ENCODE measurements around the gene TOMM20. TPM values are rescaled to one million over a fixed set of nuclear protein-coding genes. Genes with fewer than 3 reads are reported as not detected.
A peak's percentile ranks its signal among the peaks of the same experiment; 100 is the strongest.
"Not testable (repeated sequence)": the region's sequence is repeated elsewhere in the genome, so short reads cannot be mapped to it uniquely, and the experiment has no call there.

TOMM20 gene
- total RNA-seq, 1 donor from 2014 or later = 101 TPM

DNA sequence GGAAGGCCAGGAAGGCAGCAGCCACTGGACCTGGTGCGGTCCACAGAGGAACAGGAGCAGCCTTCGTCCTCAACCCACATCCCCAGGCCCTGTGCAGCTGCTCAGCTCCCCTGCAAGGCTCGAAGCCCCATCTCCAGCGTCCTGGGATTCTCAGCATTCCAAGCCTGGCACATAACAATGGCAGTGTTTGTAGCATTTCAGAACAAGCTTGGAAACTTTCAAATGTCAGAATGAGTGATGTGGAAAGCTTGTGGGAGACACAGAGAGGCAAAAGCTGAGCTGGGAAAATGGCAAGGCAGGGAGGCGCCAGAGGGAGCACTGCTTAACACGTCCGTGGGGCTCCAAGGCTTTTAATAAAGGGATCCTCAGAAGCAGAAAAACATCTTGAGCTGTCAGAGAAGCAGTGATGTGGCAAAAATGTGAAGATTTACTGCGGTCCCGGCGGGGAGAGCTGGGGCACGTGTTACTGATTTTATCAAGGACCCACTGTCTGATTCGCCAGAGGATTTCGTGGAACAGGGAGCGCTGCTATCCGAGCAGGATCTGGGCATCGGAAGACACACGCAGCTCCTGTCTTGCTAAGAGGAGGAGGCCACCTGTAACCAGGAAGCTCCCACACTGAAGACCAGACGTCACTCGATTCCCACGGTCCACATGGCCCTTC is 38.1 kb downstream of the TOMM20 start:
- TF ChIP-seq, protein P1, sequence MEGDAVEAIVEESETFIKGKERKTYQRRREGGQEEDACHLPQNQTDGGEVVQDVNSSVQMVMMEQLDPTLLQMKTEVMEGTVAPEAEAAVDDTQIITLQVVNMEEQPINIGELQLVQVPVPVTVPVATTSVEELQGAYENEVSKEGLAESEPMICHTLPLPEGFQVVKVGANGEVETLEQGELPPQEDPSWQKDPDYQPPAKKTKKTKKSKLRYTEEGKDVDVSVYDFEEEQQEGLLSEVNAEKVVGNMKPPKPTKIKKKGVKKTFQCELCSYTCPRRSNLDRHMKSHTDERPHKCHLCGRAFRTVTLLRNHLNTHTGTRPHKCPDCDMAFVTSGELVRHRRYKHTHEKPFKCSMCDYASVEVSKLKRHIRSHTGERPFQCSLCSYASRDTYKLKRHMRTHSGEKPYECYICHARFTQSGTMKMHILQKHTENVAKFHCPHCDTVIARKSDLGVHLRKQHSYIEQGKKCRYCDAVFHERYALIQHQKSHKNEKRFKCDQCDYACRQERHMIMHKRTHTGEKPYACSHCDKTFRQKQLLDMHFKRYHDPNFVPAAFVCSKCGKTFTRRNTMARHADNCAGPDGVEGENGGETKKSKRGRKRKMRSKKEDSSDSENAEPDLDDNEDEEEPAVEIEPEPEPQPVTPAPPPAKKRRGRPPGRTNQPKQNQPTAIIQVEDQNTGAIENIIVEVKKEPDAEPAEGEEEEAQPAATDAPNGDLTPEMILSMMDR (conservative IDR thresholded peaks at IDR 0.05; ENCODE audit: low read depth, low read length) = no peak
- no peak overlapping the region for H3K4me3 ChIP-seq (ENCODE audit: low read depth, low read length)
- no peak for DNase-seq (ENCODE audit: low read depth)

DNA sequence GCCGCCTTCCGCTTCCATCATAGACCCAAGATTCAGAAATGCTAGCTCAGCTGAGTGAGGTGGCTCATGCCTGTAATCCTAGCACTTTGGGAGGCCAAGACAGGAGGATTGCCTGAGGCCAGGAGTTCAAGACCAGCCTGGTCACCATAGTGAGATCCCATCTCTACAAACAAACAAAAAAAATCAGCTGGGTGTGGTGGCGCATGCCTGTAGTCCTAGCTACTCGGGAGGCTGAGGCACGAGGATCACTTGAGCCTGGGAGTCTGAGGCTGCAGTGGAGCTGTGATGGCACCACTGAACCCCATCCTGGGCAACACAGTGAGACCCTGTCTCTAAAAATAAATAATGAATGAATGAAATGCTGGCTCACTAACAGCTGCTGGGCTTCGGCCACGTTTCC is 39.7 kb downstream of the TOMM20 start:
- TF ChIP-seq, protein P1 (conservative IDR thresholded peaks at IDR 0.05; ENCODE audit: low read depth, low read length) = no peak
- no peak overlapping the region for H3K4me3 ChIP-seq (ENCODE audit: low read depth, low read length)
- DNase-seq (ENCODE audit: low read depth) = no peak

DNA sequence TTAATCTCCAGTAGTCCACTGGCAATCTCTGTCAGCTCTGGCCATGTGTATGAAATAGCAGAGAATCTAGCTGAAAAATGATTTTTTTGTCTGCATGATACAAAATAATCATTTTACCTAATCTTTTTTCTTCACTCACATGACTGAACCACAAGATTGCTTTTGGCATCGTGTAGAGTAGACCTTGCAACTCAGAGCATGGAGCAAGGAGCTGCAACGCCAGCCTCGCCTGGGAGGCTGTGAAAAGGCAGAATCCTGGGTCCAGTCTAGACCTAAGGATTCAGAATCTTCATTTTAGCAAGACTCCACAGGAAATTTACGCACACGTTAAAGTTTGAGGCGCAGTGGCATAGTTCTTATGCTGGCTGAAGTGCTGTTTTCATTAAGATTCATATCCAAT is 40.2 kb downstream of the TOMM20 start:
- H3K4me3 ChIP-seq (ENCODE audit: low read depth, low read length) = no peak overlapping the region
- TF ChIP-seq, protein P1 (conservative IDR thresholded peaks at IDR 0.05; ENCODE audit: low read depth, low read length) = no peak
- no peak for DNase-seq (ENCODE audit: low read depth)

DNA sequence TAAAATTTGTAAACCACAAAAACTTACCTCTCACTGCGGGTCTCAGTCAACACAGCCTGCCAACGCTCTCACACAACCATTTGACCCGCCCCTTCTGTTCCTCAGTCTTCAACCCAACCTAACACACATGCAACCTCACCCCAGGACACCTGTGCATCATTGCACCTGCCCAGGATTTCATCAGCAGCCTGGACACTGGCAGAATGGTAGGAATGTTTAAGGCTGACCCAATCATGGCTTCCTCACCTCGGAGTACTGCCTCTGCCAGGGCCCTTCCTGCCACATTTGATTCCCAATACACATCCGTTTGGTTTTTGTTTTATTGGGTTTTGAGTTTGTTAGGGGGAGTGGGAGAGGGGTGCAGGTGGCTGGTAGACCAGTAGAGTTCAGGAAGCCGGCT is 40.7 kb downstream of the TOMM20 start:
- DNase-seq (ENCODE audit: low read depth) = no peak
- TF ChIP-seq, protein P1 (conservative IDR thresholded peaks at IDR 0.05; ENCODE audit: low read depth, low read length) = no peak

DNA sequence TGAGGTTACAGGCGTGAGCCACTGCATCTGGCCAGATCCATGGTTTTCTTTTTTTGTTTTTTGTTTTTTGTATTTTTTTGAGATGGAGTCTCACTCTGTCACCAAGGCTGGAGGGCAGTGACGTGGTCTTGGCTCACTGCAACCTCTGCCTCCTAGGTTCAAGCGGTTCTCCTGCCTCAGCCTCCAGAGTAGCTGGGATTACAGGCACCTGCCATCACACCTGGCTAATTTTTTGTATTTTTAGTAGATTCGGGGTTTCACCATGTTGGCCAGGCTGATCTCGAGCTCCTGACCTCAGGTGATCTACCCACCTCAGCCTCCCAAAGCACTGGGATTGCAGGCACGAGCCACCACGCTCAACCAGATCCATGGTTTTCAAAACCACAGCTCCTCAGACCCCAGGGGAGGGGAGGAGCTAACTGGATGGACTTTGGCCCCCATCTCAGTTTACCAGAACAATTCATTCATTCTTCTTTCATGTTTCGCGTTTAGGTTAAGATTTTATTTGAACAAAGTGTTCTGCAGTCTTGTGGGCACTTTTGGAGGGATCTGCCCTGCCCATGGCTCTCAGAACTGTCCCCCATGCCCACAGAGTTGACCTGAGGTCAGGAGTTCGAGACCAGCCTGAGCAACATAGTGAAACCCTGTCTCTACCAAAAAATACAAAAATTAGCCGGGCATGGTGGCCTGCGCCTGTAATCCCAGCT is 43.1 kb downstream of the TOMM20 start:
- not testable (repeated sequence) for H3K4me3 ChIP-seq (ENCODE audit: low read depth, low read length); DNase-seq (ENCODE audit: low read depth)

More for the DNA sequence above, 40.7 kb downstream of the TOMM20 start:
- H3K4me3 ChIP-seq (ENCODE audit: low read depth, low read length) = no peak overlapping the region

DNA sequence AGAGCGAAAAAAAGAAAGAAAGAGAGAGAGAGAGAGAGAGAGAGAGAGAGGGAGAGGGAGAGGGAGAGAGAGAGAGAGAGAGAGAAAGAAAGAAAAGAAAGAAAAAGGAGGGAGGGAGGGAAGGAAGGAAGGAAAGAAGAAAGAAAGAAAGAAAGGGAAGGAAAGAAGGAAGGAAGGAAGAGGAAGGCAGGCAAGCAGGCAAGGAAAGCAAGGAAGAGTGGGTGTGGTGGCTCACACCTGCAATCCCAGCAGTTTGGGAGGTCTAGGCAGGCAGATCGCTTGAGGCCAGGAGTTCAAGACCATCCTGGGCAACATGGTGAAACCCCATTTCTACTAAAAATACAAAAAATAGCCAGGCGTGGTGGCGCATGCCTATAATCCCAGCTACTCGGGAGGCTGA is 47.8 kb downstream of the TOMM20 start:
- not testable (repeated sequence) for DNase-seq (ENCODE audit: low read depth); H3K4me3 ChIP-seq (ENCODE audit: low read depth, low read length)

DNA sequence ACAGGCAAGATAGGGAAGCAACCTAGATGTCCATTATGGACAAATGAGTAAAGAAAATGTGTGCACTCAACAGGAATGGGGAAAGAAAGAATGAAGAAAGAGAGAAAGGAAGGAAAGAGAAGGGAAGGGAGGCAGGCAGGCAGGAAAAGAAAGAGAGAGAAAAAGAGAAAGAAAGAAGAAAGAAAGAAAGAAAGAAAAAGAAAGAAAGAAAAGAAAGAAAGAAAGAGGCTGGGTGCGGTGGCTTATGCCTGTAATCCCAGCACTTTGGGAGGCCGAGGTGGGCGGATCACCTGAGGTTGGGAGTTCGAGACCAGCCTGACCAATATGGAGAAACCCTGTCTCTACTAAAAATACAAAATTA is 48.4 kb downstream of the TOMM20 start:
- H3K4me3 ChIP-seq (ENCODE audit: low read depth, low read length); DNase-seq (ENCODE audit: low read depth): not testable (repeated sequence)

DNA sequence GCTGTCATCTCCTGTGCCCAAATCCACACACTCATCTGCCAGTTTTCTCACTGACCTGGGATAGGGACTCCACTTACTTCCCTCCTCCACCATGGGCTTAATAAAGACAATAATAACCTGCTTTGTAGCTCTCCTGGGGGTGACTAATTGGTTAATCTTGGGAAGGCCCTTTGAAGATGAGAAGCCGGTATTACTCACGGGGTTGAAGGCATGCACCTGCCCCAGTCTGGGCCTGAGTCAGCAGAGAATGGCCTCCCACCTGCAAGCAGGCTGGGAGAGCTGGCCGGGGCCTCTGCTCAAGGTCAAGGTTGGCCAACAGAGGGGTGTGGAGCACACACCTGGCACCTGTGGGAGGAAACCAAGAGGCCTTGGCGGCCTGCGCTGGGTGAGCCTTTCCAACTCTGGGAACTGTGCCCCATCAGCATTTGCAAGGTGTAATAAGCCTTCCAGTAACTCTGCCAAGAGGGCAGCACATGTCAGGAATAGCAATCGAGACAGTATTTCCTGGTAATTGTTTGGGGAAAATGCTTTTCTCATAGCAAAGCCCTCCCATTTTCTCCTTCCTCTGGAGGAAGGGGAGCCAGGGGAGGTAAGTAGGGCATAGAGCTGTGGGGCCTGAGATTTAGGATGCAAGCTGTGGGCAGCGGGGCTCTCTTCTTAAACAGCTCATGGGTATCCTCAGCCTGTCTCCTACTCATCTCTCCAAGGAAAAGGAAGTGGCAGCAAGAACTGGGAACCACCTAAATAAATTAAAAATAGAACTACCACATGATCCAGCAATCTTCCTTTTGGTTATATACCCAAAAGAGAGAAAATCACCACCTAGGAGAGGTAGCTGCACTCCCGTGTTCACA is 49.0 kb downstream of the TOMM20 start:
- TF ChIP-seq, protein P1 (conservative IDR thresholded peaks at IDR 0.05; ENCODE audit: low read depth, low read length) = peak; percentile 9
- no peak for DNase-seq (ENCODE audit: low read depth)
- no peak overlapping the region for H3K4me3 ChIP-seq (ENCODE audit: low read depth, low read length)
